ENCODE measurements around the gene PRDX1.
"Not testable (repeated sequence)": the region's sequence is repeated elsewhere in the genome, so short reads cannot be mapped to it uniquely, and the experiment has no call there.

PRDX1 gene

DNA sequence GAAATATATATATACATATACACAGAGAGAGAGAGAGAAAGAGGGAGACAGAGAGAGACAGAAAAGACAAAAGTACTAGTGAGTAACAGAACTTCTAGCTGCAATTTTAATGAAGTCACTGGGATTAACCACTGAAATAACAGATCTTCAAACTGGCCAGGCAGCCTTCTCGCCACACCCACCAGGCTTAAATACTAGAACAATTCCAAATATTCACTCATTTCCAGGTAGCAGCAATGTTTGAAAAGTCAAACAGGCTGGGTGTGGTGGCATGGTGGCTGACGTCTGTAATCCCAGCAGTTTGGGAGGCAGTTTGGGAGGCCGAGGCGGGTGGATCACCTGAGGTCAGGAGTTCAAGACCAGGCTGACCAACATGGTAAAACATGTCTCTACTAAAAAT is 5.2 kb downstream of the PRDX1 start:
- no peak overlapping the region for H3K27ac ChIP-seq (ENCODE audit: low read length)
- peaks cover 31% of the 10 kb centered on the region for H3K36me3 ChIP-seq (ENCODE audit: control insufficient read depth, insufficient read depth, low read length)
- no peaks in the 10 kb centered on the region for H3K27me3 ChIP-seq (ENCODE audit: control insufficient read depth, insufficient read depth, low read length)
- DNase-seq (ENCODE audit: low read depth, low spot score), result no peak
- H3K9me3 ChIP-seq (ENCODE audit: control insufficient read depth, insufficient read depth, low read length), result no peaks in the 10 kb centered on the region
- H3K4me1 ChIP-seq (ENCODE audit: control insufficient read depth, insufficient read depth, low read length), result no peaks in the 10 kb centered on the region
- no CpG with 5 or more reads among the region's 4 CpGs for WGBS (ENCODE audit: insufficient coverage, insufficient read length)
- no peak overlapping the region for H3K4me3 ChIP-seq (ENCODE audit: low read length)

DNA sequence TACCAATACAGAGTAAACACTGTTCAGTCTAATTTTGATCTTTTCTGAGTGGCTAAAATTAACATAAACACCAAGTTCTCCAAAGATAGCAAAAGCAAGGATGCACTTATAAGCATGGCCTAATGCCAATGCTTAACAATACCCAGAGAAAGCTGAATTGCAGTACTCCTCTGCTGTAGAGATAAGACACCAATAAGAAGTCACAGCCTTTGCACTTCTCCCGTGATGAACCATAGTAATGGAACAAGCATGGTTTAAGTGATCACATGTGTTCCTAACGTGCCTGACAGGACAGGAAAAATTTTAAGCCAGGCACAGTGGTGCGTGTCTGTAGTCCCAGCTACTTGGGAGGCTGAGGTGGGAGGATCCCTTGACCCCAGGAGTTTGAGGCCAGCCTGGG is 5.6 kb downstream of the PRDX1 start:
- Histone ChIP-seq H3K4me3 (ENCODE audit: low read length) (no peak overlapping the region), H3K36me3 (ENCODE audit: control insufficient read depth, insufficient read depth, low read length) (peaks cover 35% of the 10 kb centered on the region), H3K27me3 (ENCODE audit: control insufficient read depth, insufficient read depth, low read length) (no peaks in the 10 kb centered on the region), H3K27ac (ENCODE audit: low read length) (no peak overlapping the region), H3K9me3 (ENCODE audit: control insufficient read depth, insufficient read depth, low read length) (no peaks in the 10 kb centered on the region), H3K4me1 (ENCODE audit: control insufficient read depth, insufficient read depth, low read length) (no peaks in the 10 kb centered on the region)
- DNase-seq (ENCODE audit: low read depth, low spot score), result no peak
- no CpG with 5 or more reads among the region's 3 CpGs for WGBS (ENCODE audit: insufficient coverage, insufficient read length)

DNA sequence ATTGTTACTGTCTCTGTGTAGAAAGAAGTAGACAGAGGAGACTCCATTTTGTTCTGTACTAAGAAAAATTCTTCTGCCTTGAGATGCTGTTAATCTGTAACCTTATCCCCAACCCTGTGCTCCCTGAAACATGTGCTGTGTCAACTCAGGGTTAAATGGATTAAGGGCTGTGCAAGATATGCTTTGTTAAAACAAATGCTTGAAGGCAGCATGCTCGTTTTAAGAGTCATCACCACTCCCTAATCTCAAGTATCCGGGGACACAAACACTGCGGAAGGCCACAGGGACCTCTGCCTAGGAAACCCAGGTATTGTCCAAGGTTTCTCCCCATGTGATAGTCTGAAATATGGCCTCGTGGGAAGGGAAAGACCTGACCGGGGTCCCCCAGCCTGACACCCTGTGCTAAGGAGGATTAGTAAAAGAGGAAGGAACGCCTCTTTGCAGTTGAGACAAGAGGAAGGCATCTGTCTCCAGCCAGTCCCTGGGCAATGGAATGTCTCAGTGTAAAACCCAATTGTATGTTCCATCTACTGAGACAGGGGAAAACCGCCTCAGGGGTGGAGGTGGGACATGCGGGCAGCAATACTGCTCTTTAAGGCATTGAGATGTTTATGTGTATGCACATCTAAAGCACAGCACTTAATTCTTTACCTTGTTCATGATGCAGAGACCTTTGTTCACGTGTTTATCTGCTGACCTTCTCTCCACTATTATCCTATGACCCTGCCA is 8.0 kb downstream of the PRDX1 start:
- not testable (repeated sequence) for H3K27ac ChIP-seq (ENCODE audit: low read length); H3K4me1 ChIP-seq (ENCODE audit: control insufficient read depth, insufficient read depth, low read length); DNase-seq (ENCODE audit: low read depth, low spot score); H3K9me3 ChIP-seq (ENCODE audit: control insufficient read depth, insufficient read depth, low read length); H3K27me3 ChIP-seq (ENCODE audit: control insufficient read depth, insufficient read depth, low read length); H3K4me3 ChIP-seq (ENCODE audit: low read length)
- WGBS (ENCODE audit: insufficient coverage, insufficient read length), result no CpG with 5 or more reads among the region's 9 CpGs
- H3K36me3 ChIP-seq (ENCODE audit: control insufficient read depth, insufficient read depth, low read length), result peaks cover 44% of the 10 kb centered on the region

DNA sequence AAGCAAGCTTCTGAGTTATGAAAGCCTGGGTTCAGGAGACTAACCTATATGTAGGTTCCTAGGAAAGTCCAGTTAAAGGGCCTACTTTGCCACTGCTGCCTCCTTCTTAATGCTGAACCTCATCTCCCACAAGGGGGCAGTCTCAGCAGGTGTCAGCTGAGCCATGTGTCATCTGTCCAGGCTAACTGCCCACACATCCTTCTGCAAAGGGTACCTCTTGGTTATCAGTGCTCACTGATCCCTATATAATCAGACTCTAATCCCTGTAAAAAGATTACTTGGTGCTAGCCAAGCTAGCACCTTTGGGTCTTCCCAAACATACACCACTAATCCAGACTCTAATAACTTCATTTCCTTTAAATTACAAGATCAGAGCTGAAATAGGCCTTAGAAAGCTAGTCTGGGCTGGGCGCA is 9.0 kb downstream of the PRDX1 start:
- no CpG with 5 or more reads among the region's 1 CpG for WGBS (ENCODE audit: insufficient coverage, insufficient read length)
- no peaks in the 10 kb centered on the region for H3K4me1 ChIP-seq (ENCODE audit: control insufficient read depth, insufficient read depth, low read length)
- peaks cover 46% of the 10 kb centered on the region for H3K36me3 ChIP-seq (ENCODE audit: control insufficient read depth, insufficient read depth, low read length)
- H3K27me3 ChIP-seq (ENCODE audit: control insufficient read depth, insufficient read depth, low read length), result no peaks in the 10 kb centered on the region
- DNase-seq (ENCODE audit: low read depth, low spot score), result no peak
- no peaks in the 10 kb centered on the region for H3K9me3 ChIP-seq (ENCODE audit: control insufficient read depth, insufficient read depth, low read length)
- no peak overlapping the region for H3K4me3 ChIP-seq (ENCODE audit: low read length)
- H3K27ac ChIP-seq (ENCODE audit: low read length), result no peak overlapping the region

DNA sequence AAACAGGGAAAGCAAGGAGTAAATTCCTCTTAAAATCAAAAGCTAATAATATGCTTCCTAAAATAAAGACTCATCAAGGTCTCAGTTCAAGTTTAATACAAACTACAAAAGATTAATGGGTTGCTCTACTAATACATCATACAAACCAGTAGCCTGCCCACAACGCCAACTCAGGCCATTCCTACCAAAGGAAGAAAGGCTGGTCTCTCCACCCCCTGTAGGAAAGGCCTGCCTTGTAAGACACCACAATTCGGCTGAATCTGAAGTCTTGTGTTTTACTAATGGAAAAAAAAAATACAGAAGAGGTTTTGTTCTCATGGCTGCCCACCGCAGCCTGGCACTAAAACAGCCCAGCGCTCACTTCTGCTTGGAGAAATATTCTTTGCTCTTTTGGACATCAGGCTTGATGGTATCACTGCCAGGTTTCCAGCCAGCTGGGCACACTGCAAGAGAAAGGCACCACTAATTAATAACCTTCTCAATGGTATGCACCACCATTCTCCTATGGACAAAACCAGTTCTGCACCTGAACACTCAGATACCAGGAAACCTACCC is 10.6 kb downstream of the PRDX1 start:
- DNase-seq (ENCODE audit: low read depth, low spot score), result no peak
- Histone ChIP-seq H3K36me3 (ENCODE audit: control insufficient read depth, insufficient read depth, low read length) (peaks cover 36% of the 10 kb centered on the region), H3K27ac (ENCODE audit: low read length) (no peak overlapping the region), H3K4me3 (ENCODE audit: low read length) (no peak overlapping the region), H3K4me1 (ENCODE audit: control insufficient read depth, insufficient read depth, low read length) (no peaks in the 10 kb centered on the region), H3K27me3 (ENCODE audit: control insufficient read depth, insufficient read depth, low read length) (no peaks in the 10 kb centered on the region), H3K9me3 (ENCODE audit: control insufficient read depth, insufficient read depth, low read length) (no peaks in the 10 kb centered on the region)
- no CpG with 5 or more reads among the region's 4 CpGs for WGBS (ENCODE audit: insufficient coverage, insufficient read length)

DNA sequence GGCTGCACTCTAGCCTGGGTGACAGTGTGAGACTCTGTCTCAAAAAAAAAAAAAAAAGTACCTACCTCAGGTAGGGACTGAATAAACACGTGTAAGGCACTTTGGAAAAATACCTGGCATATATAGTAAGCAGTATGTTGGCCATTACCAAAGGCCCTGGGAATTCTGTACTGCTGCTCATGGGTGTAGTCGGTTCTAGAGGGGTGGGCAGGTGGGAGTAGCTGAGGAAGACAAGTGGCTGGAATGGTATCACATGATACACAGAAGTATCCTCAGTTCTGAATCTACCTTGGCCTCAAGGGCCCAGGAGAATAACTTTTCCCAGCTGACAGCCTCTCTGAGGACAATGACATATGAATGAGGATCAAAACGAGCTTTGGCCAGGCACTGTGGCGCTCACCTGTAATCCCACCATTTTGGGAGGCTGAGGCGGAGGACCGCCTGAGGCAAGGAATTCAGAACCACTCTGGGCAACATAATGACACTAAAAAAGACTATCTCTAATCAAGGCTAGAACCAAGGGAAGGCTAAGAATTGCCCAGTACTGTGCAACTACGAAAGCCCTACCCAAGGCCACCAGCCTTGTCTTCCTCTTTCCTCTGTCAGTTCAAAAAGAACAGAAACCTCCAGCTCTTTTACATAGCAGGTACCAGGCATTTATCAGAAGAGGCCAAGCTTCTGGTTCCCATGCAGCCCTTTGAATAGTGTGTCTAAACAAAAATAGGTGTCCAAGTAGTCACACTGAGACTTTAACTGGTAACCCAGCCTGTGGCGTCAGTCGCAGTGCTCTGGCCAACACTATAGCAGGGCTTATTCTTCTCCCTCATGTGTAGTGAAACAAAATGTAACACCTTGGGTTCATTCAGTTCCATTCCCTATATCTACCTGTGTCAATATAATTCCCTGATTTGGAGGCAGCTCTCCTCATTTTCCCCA is 11.4 kb downstream of the PRDX1 start:
- H3K27ac ChIP-seq (ENCODE audit: low read length), result no peak overlapping the region
- H3K27me3 ChIP-seq (ENCODE audit: control insufficient read depth, insufficient read depth, low read length), result no peaks in the 10 kb centered on the region
- peaks cover 34% of the 10 kb centered on the region for H3K36me3 ChIP-seq (ENCODE audit: control insufficient read depth, insufficient read depth, low read length)
- no peaks in the 10 kb centered on the region for H3K4me1 ChIP-seq (ENCODE audit: control insufficient read depth, insufficient read depth, low read length)
- no peaks in the 10 kb centered on the region for H3K9me3 ChIP-seq (ENCODE audit: control insufficient read depth, insufficient read depth, low read length)
- no peak for DNase-seq (ENCODE audit: low read depth, low spot score)
- H3K4me3 ChIP-seq (ENCODE audit: low read length), result no peak overlapping the region
- no CpG with 5 or more reads among the region's 9 CpGs for WGBS (ENCODE audit: insufficient coverage, insufficient read length)

DNA sequence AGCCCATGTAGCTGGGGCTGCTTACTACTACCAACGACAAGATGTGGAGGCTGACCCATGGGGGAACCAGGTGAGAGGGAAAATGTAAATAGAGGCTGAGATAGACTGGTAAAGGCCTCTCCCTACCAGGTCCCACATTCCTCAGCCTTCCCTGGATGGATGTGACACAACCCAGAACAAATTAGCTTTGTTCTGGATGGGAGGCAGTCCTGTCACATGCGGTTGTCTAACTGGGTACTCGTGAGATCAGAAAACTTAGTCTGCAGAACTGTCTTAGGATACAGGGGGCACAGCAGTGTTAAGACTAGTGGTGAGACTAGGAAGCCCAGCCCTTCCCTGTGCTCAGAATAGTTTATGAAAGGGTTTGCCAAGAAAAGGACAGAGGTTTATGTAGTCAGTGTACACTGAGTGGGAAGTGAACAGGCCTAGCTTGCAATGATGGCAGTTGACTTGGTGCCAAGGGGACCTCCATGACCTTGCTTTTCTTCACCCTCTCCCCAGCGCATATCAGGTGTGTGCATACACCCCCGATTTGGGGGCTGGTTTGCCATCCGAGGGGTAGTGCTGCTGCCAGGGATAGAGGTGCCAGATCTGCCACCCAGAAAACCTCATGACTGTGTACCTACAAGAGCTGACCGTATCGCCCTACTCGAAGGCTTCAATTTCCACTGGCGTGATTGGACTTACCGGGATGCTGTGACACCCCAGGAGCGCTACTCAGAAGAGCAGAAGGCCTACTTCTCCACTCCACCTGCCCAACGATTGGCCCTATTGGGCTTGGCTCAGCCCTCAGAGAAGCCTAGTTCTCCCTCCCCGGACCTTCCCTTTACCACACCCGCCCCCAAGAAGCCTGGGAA is 13.2 kb downstream of the PRDX1 start:
- no CpG with 5 or more reads among the region's 15 CpGs for WGBS (ENCODE audit: insufficient coverage, insufficient read length)
- H3K27ac ChIP-seq (ENCODE audit: low read length), result no peak overlapping the region
- H3K9me3 ChIP-seq (ENCODE audit: control insufficient read depth, insufficient read depth, low read length), result no peaks in the 10 kb centered on the region
- H3K4me1 ChIP-seq (ENCODE audit: control insufficient read depth, insufficient read depth, low read length), result no peaks in the 10 kb centered on the region
- DNase-seq (ENCODE audit: low read depth, low spot score), result no peak
- peaks cover 25% of the 10 kb centered on the region; the same call in 1 of the 2 replicates for H3K36me3 ChIP-seq (ENCODE audit: control insufficient read depth, insufficient read depth, low read length)
- no peak overlapping the region for H3K4me3 ChIP-seq (ENCODE audit: low read length)
- no peaks in the 10 kb centered on the region for H3K27me3 ChIP-seq (ENCODE audit: control insufficient read depth, insufficient read depth, low read length)

DNA sequence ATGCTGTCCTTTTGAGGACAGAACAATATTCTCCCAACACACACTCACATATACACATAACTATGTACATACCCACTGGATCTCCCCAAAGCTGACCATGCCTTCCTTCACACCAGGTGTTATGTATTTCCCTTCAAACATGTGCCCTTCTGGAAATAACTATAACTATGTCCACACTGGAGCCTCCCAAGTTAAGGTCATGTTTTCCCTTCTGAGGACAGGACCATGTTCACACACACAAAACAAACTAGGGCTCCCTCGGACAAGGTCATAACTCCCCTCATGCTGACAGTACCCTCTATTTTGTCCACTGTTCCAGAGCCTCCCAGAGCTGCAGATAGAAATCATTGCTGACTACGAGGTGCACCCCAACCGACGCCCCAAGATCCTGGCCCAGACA is 13.8 kb downstream of the PRDX1 start:
- peaks cover 24% of the 10 kb centered on the region; the same call in 1 of the 2 replicates for H3K36me3 ChIP-seq (ENCODE audit: control insufficient read depth, insufficient read depth, low read length)
- no CpG with 5 or more reads among the region's 4 CpGs for WGBS (ENCODE audit: insufficient coverage, insufficient read length)
- H3K4me3 ChIP-seq (ENCODE audit: low read length), result no peak overlapping the region
- no peaks in the 10 kb centered on the region for H3K9me3 ChIP-seq (ENCODE audit: control insufficient read depth, insufficient read depth, low read length)
- no peaks in the 10 kb centered on the region for H3K4me1 ChIP-seq (ENCODE audit: control insufficient read depth, insufficient read depth, low read length)
- no peak overlapping the region for H3K27ac ChIP-seq (ENCODE audit: low read length)
- DNase-seq (ENCODE audit: low read depth, low spot score), result no peak
- H3K27me3 ChIP-seq (ENCODE audit: control insufficient read depth, insufficient read depth, low read length), result no peaks in the 10 kb centered on the region

DNA sequence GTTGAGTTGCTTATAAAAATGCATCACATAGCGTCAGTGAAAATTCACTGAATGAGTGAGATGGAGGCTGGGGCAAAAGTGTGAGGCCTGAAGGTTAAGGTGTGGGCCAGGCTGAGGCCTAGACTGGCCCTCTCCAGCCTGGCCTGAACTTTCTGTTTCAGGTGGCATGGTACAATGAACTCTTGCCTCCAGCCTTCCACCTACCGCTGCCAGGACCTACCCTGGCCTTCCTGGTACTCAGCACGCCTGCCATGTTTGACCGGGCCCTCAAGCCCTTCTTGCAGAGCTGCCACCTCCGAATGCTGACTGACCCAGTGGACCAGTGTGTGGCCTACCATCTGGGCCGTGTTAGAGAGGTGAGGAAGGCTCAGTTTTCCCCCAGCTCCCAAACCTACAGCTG is 14.5 kb downstream of the PRDX1 start:
- H3K36me3 ChIP-seq (ENCODE audit: control insufficient read depth, insufficient read depth, low read length), result peaks cover 17% of the 10 kb centered on the region; the same call in 1 of the 2 replicates
- DNase-seq (ENCODE audit: low read depth, low spot score), result no peak
- H3K27ac ChIP-seq (ENCODE audit: low read length), result no peak overlapping the region

More for the DNA sequence above, 14.5 kb downstream of the PRDX1 start:
- Histone ChIP-seq H3K4me1 (ENCODE audit: control insufficient read depth, insufficient read depth, low read length) (no peaks in the 10 kb centered on the region), H3K4me3 (ENCODE audit: low read length) (no peak overlapping the region), H3K9me3 (ENCODE audit: control insufficient read depth, insufficient read depth, low read length) (no peaks in the 10 kb centered on the region), H3K27me3 (ENCODE audit: control insufficient read depth, insufficient read depth, low read length) (no peaks in the 10 kb centered on the region)
- WGBS (ENCODE audit: insufficient coverage, insufficient read length), result no CpG with 5 or more reads among the region's 6 CpGs

Data from iPS DF 6.9 (cell line).